Stimulated activated CD8-positive, alpha-beta memory T cell treated with anti-CD3 and anti-CD28 coated beads, Interleukin-7, amount 100 ng/mL, for 1 hour (primary cell): ENCODE results near the gene DHX9.
A peak's percentile ranks its signal among the peaks of the same experiment; 100 is the strongest.
"Not testable (repeated sequence)": the region's sequence is repeated elsewhere in the genome, so short reads cannot be mapped to it uniquely, and the experiment has no call there.

ENCODE experiments used
- DNase-seq, 2 donors: peaks; one replicate each; pipeline ENCODE4 v3.0.0-alpha.2; 2020; ENCODE audit warnings: low read depth in 2 of 2

DHX9 gene

GRCh38 chr1:182888736-182889531, 49.8 kb downstream of the DHX9 start:
- DNase-seq, result no peak

GRCh38 chr1:182889997-182890396, 50.9 kb downstream of the DHX9 start:
- peak in 1 of 2 donors; percentile 4 for DNase-seq

GRCh38 chr1:182890927-182891610, 51.9 kb downstream of the DHX9 start:
- no peak for DNase-seq

GRCh38 chr1:182897696-182898095, 58.5 kb downstream of the DHX9 start:
- DNase-seq, result no peak

GRCh38 chr1:182901946-182902345, 62.8 kb downstream of the DHX9 start:
- not testable (repeated sequence) for DNase-seq

- DNase-seq, result no peak
These were observed 66.2 kb downstream of the DHX9 start for GRCh38 chr1:182905321-182905720.

- DNase-seq, result no peak
These were observed 70.4 kb downstream of the DHX9 start for GRCh38 chr1:182909578-182909977.

GRCh38 chr1:182910143-182910542, 71.0 kb downstream of the DHX9 start:
- no peak for DNase-seq

GRCh38 chr1:182913401-182913800, 74.3 kb downstream of the DHX9 start:
- DNase-seq, result no peak

GRCh38 chr1:182917378-182917777, 78.2 kb downstream of the DHX9 start:
- no peak for DNase-seq

- no peak for DNase-seq
These were observed 86.5 kb downstream of the DHX9 start for GRCh38 chr1:182925661-182926060.

GRCh38 chr1:182927693-182928433, 88.7 kb downstream of the DHX9 start:
- DNase-seq, result no peak

GRCh38 chr1:182930985-182931384, 91.8 kb downstream of the DHX9 start:
- no peak for DNase-seq

GRCh38 chr1:182935716-182936115, 96.6 kb downstream of the DHX9 start:
- no peak for DNase-seq
